Lower leg skin (tissue), 3 donors: ENCODE data around the gene DLG2.

Experiments used
- CTCF ChIP-seq, 3 donors: fragments of 450-650 bp; IDR thresholded peaks; one replicate each; pipeline ENCODE4 v1.5.1; 2016; ENCODE audit warnings: antibody characterized with exemption in 3 of 3, mild to moderate bottlenecking in 3 of 3, moderate library complexity in 2 of 3
- POLR2A ChIP-seq, 2 donors: fragments of 450-650 bp; IDR thresholded peaks; one replicate each; pipeline ENCODE4 v1.6.1; 2016 to 2017; ENCODE audit warnings: antibody characterized with exemption in 2 of 2, mild to moderate bottlenecking in 1 of 2, moderate library complexity in 1 of 2

- TF ChIP-seq CTCF (IDR thresholded peaks at IDR 0.05) (no peak), POLR2A (IDR thresholded peaks at IDR 0.05) (no peak)
Observed at GRCh38 chr11:83480251-83480650, 2146.9 kb downstream of the DLG2 start.
